OCI-LY3 (cell line): ENCODE results near the gene PRDM5.

Experiments used
- H2AFZ ChIP-seq: fragments of 200-600, 300-600 bp; shearing (Covaris generic); 2 replicates; pipeline ENCODE4 v1.6.0; 2014; ENCODE audit warnings: antibody characterized with exemption, low read depth, low read length
- H3K27ac ChIP-seq: fragments of 200-600, 300-600 bp; sonication (generic); 2 replicates; pipeline ENCODE4 v1.5.1; 2014; ENCODE audit warnings: mild to moderate bottlenecking, low read length, moderate library complexity, mixed read lengths
- H3K27me3 ChIP-seq: fragments of 200-600, 300-600 bp; sonication (generic); 2 replicates; pipeline ENCODE4 v1.6.1; 2014; ENCODE audit warnings: low read depth, low read length, mixed read lengths
- H3K36me3 ChIP-seq: fragments of 200-600, 300-600 bp; sonication (generic); replicated peaks from 2 replicates; pipeline ENCODE3; 2014; ENCODE audit warnings: low read depth, low read length, mixed read lengths
- H3K4me1 ChIP-seq: fragments of 300-600, 200-600 bp; sonication (generic); 2 replicates; pipeline ENCODE4 v1.6.1; 2014; ENCODE audit warnings: low read length, mixed read lengths
- H3K4me2 ChIP-seq: fragments of 200-600, 300-600 bp; sonication (generic); 2 replicates; pipeline ENCODE4 v1.6.1; 2014; ENCODE audit warnings: low read length, mixed read lengths
- H3K4me3 ChIP-seq: fragments of 300-600, 200-600 bp; sonication (generic); 2 replicates; pipeline ENCODE4 v1.5.1; 2014; ENCODE audit warnings: antibody characterized with exemption, mild to moderate bottlenecking, low read length, moderate library complexity
- H3K79me2 ChIP-seq: fragments of 300-600, 200-600 bp; shearing (Covaris generic); 2 replicates; pipeline ENCODE4 v1.6.1; 2014; ENCODE audit warnings: mild to moderate bottlenecking, low read length, mixed read lengths
- H3K9ac ChIP-seq: fragments of 300-600, 200-600 bp; shearing (Covaris generic); 2 replicates; pipeline ENCODE4 v1.6.0; 2014; ENCODE audit warnings: mild to moderate bottlenecking, low read length, moderate library complexity
- H3K9me3 ChIP-seq: fragments of 200-600, 300-600 bp; shearing (Covaris generic); 2 replicates; pipeline ENCODE4 v1.6.1; 2014; ENCODE audit warnings: low read length, mixed read lengths; ENCODE audit not compliant: insufficient read depth
- H4K20me1 ChIP-seq: fragments of 200-600, 300-600 bp; sonication (generic); 2 replicates; pipeline ENCODE4 v1.6.1; 2016; ENCODE audit warnings: low read length, mixed read lengths; ENCODE audit not compliant: insufficient read depth
- EZH2phosphoT487 ChIP-seq: fragments of 200-600 bp; shearing (Covaris generic); IDR thresholded peaks from 2 replicates; pipeline ENCODE4 v1.6.1; 2018; ENCODE audit warnings: antibody characterized with exemption, mixed run types, low read depth
- TF ChIP-seq, protein P1 (sequence below): fragments of 200-600, 300-600 bp; sonication (generic); IDR thresholded peaks from 2 replicates; pipeline ENCODE4 v1.5.1; 2014; ENCODE audit warnings: antibody characterized with exemption, low read length, low read depth

Gene PRDM5

DNA sequence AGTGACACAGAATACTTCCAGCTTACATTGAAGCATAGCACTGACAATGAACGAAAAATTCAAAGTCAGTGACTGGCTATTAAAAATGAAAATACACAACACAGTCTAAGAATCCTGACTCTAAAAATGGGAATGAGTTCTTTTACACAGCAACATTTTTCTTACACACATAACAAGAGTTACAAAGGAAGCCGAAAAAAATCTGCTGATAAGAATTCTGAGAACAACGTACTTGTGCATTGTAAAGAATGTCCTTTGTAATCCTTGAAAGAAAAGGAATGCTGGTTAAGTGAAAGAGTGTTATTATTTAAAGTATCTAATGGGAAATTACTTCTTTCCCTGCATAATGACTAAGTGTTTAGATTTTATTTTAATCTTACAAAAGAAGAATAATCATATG, 199.4 kb downstream of the PRDM5 start:
- Histone ChIP-seq H3K9me3 (no peaks in the 10 kb centered on the region), H3K4me3 (no peak overlapping the region), H2AFZ (no peak overlapping the region), H3K9ac (no peak overlapping the region), H3K79me2 (no peaks in the 10 kb centered on the region), H3K4me1 (peaks cover 14% of the 10 kb centered on the region), H3K4me2 (no peak overlapping the region), H3K36me3 (no peaks in the 10 kb centered on the region), H4K20me1 (no peaks in the 10 kb centered on the region), H3K27ac (no peak overlapping the region), H3K27me3 (no peaks in the 10 kb centered on the region)
- TF ChIP-seq, protein P1, sequence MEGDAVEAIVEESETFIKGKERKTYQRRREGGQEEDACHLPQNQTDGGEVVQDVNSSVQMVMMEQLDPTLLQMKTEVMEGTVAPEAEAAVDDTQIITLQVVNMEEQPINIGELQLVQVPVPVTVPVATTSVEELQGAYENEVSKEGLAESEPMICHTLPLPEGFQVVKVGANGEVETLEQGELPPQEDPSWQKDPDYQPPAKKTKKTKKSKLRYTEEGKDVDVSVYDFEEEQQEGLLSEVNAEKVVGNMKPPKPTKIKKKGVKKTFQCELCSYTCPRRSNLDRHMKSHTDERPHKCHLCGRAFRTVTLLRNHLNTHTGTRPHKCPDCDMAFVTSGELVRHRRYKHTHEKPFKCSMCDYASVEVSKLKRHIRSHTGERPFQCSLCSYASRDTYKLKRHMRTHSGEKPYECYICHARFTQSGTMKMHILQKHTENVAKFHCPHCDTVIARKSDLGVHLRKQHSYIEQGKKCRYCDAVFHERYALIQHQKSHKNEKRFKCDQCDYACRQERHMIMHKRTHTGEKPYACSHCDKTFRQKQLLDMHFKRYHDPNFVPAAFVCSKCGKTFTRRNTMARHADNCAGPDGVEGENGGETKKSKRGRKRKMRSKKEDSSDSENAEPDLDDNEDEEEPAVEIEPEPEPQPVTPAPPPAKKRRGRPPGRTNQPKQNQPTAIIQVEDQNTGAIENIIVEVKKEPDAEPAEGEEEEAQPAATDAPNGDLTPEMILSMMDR, result no peak
- no peak for TF ChIP-seq EZH2phosphoT487

DNA sequence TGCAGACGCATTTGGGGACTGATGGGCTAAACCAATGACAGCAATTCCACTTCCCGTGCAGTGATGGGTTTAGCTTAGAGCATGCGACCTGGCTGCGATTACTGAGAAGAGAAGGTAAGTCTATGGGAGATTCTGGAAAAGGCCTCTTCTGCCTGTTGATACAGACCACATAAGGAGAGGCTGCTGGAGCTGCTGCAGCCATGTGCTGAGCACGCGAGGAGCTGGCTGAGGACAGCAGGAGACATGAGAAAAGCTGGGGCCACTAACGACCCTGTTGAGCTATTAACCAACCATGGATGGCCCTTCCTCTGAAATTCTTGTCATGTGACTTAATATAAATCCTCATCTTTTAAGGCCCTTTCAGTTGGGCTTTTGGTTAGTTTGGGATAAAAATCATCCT, 199.9 kb downstream of the PRDM5 start:
- Histone ChIP-seq H3K4me1 (peaks cover 14% of the 10 kb centered on the region), H3K27me3 (no peaks in the 10 kb centered on the region), H2AFZ (no peak overlapping the region), H3K9ac (no peak overlapping the region), H3K9me3 (no peaks in the 10 kb centered on the region), H3K27ac (no peak overlapping the region), H3K79me2 (no peaks in the 10 kb centered on the region), H3K4me3 (no peak overlapping the region), H3K4me2 (no peak overlapping the region), H4K20me1 (no peaks in the 10 kb centered on the region), H3K36me3 (no peaks in the 10 kb centered on the region)
- TF ChIP-seq, protein P1, result no peak
- TF ChIP-seq EZH2phosphoT487, result no peak

DNA sequence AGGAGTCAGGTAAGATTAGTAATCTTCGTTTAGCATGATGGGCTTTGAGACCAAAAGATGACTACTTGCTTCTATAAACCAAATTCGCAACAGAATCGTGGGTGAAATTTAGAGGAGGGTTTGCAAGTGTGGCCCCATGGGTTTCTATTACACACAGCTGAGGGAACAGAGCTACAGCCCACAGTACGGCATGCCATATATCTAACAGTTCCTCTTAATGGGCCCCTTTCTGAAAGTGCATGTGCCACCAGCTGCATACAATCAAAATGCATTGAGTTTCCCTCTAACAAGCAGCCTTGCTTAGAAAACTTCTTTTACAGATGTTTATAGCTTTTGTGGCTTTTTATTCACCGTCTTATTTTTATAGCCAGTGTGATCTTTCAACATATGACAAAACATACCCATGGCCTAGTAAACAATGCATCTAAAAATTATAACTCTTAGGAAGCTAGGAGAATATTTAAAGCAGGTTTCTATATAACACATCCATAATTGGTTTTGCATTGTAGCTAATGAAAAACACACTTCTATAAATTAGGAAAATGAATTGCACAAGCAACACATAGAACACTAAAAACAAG, 202.1 kb downstream of the PRDM5 start:
- no peak overlapping the region for H3K27ac ChIP-seq
- peak overlapping the region; percentile 32; the same call in 1 of the 2 replicates for H3K4me2 ChIP-seq
- TF ChIP-seq EZH2phosphoT487, result no peak
- TF ChIP-seq, protein P1, result no peak
- H3K9ac ChIP-seq, result no peak overlapping the region
- no peaks in the 10 kb centered on the region for H4K20me1 ChIP-seq
- no peaks in the 10 kb centered on the region for H3K79me2 ChIP-seq
- peak overlapping the region; percentile 90 for H2AFZ ChIP-seq
- H3K4me1 ChIP-seq, result peaks cover 14% of the 10 kb centered on the region
- H3K9me3 ChIP-seq, result no peaks in the 10 kb centered on the region
- no peaks in the 10 kb centered on the region for H3K27me3 ChIP-seq
- no peak overlapping the region for H3K4me3 ChIP-seq
- no peaks in the 10 kb centered on the region for H3K36me3 ChIP-seq

DNA sequence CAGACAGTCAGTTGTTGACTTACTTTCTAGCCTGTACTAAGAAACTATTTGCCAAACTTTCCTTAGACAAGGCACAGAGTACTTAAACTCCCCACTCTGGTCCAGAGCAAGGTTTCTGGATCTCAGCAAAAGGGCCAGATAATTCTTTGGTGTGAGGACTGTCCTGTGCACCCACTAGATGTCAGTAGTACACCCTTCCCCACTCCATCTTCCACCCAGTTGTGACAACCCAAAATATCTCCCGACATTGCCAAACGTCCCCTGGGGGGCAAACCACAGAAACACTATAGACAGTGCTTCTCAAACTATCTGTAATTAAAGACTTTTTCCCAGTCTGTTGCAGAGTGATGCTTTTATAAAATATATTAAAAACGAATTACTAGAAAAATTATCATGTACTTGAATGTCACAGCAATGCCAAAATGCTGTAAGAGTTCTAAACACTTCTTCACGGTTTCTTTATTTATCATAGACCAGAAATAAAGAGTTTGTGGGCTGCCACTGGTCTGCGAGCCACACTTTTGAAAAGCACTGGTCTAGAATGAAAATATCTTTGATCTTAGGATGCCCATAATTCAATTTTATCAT, 203.5 kb downstream of the PRDM5 start:
- peak overlapping the region; percentile 50 for H3K4me3 ChIP-seq
- no peaks in the 10 kb centered on the region for H3K79me2 ChIP-seq
- no peak overlapping the region for H3K9ac ChIP-seq
- H3K4me1 ChIP-seq, result peaks cover 14% of the 10 kb centered on the region
- no peaks in the 10 kb centered on the region for H3K36me3 ChIP-seq
- peak overlapping the region; percentile 60 for H3K4me2 ChIP-seq
- TF ChIP-seq, protein P1, result peak; percentile 90
- TF ChIP-seq EZH2phosphoT487, result no peak
- H4K20me1 ChIP-seq, result no peaks in the 10 kb centered on the region
- no peak overlapping the region for H3K27ac ChIP-seq
- H3K9me3 ChIP-seq, result no peaks in the 10 kb centered on the region
- no peaks in the 10 kb centered on the region for H3K27me3 ChIP-seq
- no peak overlapping the region for H2AFZ ChIP-seq
